NK-92 (cell line): Measurements from ENCODE around the gene HACD2.

ENCODE experiments used
- DNase-seq: peaks from one replicate; lab custom pipeline; 2025; ENCODE audit not compliant: unreplicated experiment; lab: John Stamatoyannopoulos, UW

Gene HACD2

DNA sequence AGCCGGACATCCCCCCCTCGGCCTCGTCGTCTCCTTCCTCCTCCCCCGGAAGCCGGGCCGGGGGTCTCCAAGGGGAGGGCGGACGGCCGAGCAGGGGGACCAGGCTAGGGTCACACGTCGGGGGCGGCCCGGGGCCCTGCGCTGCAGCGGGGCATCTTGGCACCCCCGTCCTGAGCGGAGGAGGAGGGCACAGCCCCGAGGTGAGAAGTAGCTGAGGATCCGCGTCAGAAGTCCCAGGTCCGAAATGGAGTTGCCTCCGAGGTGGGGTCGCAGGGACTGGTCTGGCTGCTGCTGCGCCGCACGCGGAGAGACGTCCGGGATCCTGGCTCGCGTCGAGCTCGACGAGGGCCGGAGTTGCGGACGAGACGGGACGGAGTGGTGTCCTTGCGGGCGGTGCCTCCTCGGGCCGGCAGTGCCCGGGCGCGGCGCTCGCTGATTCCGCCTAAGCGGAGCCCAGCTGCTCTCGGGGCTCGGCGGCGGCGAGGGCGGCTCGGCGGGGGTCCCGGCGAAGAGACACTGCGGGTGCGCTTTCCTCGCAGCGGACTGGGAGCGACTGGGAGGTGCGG lies 136.2 kb downstream of the HACD2 start, which contains the start of gene ADCY5:
Gene ADCY5, minus strand, starts transcription at position 555 of the 566 bp plus-strand sequence. Its CDS starts 545 bp downstream, at position 10.
- DNase-seq = no peak

DNA sequence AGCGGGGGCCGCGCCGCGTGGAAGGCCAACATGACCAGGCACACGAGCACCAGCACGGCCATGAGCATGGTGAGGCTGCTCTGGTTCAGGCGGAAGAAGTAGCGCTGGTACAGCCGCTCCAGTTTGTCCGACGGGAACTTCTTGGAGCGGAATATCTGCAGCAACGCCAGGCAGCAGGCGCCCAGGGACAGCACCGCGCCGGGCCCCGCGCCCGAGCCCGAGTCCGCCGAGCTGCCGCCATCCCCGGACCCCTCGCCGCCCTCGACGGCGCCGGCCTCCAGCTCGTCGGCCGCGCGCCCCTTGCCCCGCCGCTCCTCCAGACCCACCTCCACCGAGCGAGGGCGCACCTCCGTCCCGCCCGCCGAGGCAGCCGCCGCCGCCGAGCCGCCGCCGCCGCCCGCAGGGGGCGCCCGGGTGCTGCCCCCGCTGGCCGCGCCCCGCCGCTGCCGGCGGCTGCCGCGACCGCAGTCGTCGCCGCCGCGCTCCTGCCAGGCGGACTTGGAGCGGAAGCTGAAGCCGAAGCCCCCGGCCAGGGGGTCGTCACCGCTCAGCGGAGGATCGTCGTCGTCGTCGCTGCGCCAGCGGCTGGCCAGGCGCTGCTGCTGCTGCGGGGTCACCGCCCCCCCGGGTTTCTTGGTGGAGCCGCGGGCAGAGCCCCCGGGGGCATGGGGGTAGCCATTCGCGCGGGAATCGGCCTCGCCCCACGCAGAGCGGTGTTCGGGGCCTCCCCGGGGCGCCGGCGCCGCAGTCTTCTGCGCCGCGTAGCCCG lies 136.9 kb downstream of the HACD2 start:
- DNase-seq = no peak

DNA sequence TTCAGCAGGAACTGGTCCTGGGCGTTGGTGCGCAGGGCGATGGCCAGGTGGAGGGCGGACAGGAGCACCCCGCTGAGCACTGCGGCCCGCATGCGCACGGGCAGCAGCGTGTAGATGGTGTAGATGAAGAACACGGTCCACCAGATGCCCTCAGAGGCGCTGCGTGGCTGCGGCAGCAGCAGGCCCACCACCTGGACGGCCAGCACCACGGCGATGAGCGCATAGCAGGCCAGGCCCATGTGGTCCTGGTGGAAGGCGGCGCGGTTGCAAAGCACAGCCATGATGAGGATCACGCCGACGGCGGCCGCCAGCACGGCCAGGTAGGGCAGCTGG lies 137.5 kb downstream of the HACD2 start:
- no peak for DNase-seq

DNA sequence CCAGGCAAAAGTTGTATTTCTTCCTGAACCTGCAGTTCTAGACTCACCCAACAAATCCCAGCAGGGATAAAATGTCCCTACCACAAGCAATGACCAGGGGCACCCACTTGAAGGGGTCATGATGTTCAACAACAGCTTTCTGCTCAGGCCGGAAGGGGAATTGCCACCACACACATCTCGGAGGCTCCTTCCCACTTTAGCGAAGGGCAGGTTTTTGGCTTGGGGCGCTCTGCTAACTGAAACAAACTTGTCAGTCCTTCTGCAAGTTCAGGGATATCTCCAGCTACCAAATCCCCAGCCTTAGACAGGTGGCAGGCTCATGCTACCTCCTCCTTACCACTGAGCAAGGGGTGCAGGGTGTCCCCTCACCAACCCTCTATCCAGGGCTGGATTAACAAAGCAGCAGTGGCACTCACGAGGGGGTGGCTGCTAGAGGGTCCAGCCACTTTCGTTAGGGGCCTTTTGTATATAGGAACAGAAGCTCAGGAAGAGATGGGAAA lies 138.2 kb downstream of the HACD2 start:
- DNase-seq = no peak

DNA sequence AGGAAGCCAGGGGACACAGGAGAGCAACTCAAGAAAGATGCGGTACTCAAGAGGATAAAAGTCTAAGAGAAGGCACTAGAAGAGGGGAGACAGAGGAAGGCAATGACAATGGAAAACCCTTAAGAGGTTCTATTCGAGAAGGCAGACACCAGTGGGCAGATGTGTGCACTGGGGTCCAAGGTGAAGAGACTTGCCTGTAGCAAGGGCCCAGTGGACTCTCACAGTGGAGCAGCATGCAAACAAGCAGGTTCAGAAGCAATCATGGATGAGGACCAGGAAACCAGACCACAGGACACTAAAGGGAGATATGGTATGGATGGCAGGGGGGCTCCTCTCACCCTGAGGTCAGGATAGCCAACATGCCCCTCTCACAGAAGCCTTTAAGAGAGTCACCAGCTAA lies 138.6 kb downstream of the HACD2 start:
- no peak for DNase-seq

DNA sequence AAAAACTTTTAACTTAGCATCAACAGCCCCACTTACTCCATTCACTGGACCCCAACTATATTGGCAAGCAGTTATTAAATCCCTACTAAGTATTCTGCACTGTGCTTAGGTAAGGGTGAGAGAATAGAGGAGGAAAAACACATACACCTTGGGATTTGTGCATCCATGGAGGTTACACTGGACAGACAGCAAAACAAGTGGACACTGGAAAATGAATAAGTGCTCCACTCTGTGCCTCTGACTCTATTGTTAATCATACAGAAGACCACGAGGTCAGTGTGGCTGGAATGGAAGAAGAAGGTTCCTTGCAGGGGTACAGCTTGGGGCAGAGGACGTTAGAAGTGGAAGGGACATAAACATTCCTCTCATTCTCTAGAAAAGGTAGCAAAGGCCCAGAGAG lies 139.2 kb downstream of the HACD2 start:
- DNase-seq = no peak

DNA sequence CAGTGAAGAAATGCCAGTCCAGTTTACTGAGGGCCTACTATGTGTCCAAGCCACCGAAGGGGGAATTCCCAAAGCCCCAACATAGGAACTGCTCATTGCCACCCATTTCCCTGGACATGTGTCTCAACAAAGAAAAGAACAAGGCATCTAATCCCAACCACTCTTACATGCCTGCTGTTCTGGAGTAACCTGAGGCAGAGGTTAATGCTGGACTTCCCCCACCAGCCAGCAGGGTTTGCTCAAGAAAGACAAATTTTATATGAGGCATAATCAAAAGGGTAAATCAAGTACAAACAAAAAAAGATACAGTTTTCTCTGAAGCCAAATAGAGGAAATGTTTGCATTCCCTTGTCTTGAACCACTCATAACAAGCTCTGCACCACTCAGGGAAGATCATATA lies 140.1 kb downstream of the HACD2 start:
- DNase-seq = no peak

DNA sequence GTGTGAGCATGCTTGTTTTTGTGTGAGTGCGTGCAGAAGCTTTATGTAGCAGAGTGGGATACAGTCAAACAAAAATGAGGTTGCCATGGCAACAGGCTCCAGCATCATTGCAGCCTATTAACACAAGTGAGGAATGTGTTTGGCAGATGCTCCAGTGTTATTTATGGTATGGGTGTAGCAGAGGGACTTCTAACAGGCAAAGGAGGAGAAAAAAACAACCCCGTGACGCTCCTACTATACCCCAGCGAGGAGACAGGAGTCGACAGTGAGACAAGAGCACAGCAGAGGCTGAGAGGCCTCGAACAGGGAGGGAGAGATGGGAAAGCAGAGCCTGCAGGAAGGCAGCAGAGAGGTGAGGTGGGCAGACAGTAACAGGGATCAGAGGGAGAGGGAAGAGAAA lies 140.8 kb downstream of the HACD2 start:
- DNase-seq = no peak

DNA sequence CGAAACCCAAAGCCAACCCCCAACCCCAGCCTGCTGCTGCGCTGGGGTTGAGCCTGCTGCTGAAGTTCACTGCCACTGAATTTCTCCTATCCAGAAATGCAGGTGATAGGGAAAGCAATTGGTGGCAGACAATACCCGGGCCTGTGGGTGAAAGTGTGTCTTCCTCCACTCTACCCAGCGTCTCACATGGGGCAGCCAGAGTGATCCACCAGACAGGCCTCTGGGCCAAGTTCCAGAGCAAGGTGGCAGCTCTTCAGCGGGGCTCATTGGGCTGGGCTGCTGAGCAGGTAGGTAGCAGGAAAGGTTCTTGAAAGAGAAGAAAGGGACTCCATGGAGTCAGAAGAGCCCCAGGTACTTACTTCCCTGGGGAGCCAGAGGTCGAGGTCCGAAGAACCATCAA lies 141.9 kb downstream of the HACD2 start:
- DNase-seq = no peak

DNA sequence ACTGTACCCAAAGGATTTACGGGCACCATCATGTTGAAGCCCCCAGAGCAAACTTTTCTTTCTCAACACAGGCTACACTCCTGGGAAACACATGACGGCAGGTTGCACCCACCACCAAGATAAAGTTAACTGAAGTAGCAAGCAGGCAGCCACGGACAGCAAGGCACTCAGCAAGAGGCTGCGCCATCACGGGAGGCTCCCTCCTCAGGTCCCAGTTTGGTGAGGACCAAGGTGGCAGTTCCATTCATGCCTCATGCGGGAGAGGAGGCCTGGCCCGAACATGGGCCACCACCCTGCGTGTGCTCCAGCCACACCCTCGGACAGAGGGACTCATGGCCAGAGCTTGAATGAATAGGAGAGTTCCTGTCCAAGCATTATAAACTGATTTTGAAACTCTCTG lies 142.7 kb downstream of the HACD2 start:
- DNase-seq = no peak
